Measurements from ENCODE around the gene METTL26. TPM values are rescaled to one million over a fixed set of nuclear protein-coding genes. Genes with fewer than 3 reads are reported as not detected.

The METTL26 gene
- total and polyA plus RNA-seq, 2 experiments from 2014 or later = 77.9 to 155 TPM

- Histone ChIP-seq H2AFZ (no peak overlapping the region), H3K4me1 (ENCODE audit: insufficient read depth) (peaks cover 14% of the 10 kb centered on the region), H3K9me2 (replicated peaks; ENCODE audit: insufficient read depth) (no peaks in the 10 kb centered on the region), H3K36me3 (replicated peaks; ENCODE audit: insufficient read depth, low read depth) (no peaks in the 10 kb centered on the region), H3K4me2 (no peak overlapping the region), H3K79me2 (peaks cover 23% of the 10 kb centered on the region), H3K27ac (no peak overlapping the region), H3K9me3 (ENCODE audit: low read depth) (no peaks in the 10 kb centered on the region), H3K4me3 (no peak overlapping the region), H4K20me1 (ENCODE audit: insufficient read depth, poor library complexity, severe bottlenecking) (no peaks in the 10 kb centered on the region), H3K27me3 (no peaks in the 10 kb centered on the region)
- TF ChIP-seq CTCF (IDR thresholded peaks at IDR 0.05; ENCODE audit: poor library complexity) = no peak
- no peak for TF ChIP-seq EZH2phosphoT487 (IDR thresholded peaks at IDR 0.05; ENCODE audit: low read depth, severe bottlenecking, unreplicated experiment)
- no peak for TF ChIP-seq EZH2 (IDR thresholded peaks at IDR 0.05; ENCODE audit: borderline replicate concordance)
- no peak for DNase-seq (ENCODE audit: low spot score)
- WGBS (ENCODE audit: low lambda C conversion rate, missing lambda C conversion rate) = 94% methylated on average over 21 of the region's 21 CpGs
These were observed 36.7 kb upstream of the METTL26 start for GRCh38 chr16:672851-673250.

- WGBS (ENCODE audit: low lambda C conversion rate, missing lambda C conversion rate) = 97% methylated on average over 19 of the region's 19 CpGs
- H3K9me2 ChIP-seq (replicated peaks; ENCODE audit: insufficient read depth) = no peaks in the 10 kb centered on the region
- no peak for TF ChIP-seq EZH2 (IDR thresholded peaks at IDR 0.05; ENCODE audit: borderline replicate concordance)
- no peak for TF ChIP-seq EZH2phosphoT487 (IDR thresholded peaks at IDR 0.05; ENCODE audit: low read depth, severe bottlenecking, unreplicated experiment)
- TF ChIP-seq CTCF (IDR thresholded peaks at IDR 0.05; ENCODE audit: poor library complexity) = no peak
- no peak overlapping the region for H2AFZ ChIP-seq
- no peak overlapping the region for H3K27ac ChIP-seq
- H3K4me3 ChIP-seq = no peak overlapping the region
- H3K4me1 ChIP-seq (ENCODE audit: insufficient read depth) = peaks cover 18% of the 10 kb centered on the region
- DNase-seq (ENCODE audit: low spot score) = no peak
- H3K9me3 ChIP-seq (ENCODE audit: low read depth) = no peaks in the 10 kb centered on the region
- no peaks in the 10 kb centered on the region for H3K36me3 ChIP-seq (replicated peaks; ENCODE audit: insufficient read depth, low read depth)
- H4K20me1 ChIP-seq (ENCODE audit: insufficient read depth, poor library complexity, severe bottlenecking) = no peaks in the 10 kb centered on the region
- H3K27me3 ChIP-seq = no peaks in the 10 kb centered on the region
- peaks cover 23% of the 10 kb centered on the region for H3K79me2 ChIP-seq
- no peak overlapping the region for H3K4me2 ChIP-seq
These were observed 36.3 kb upstream of the METTL26 start for GRCh38 chr16:672371-672770.

- no peaks in the 10 kb centered on the region for H4K20me1 ChIP-seq (ENCODE audit: insufficient read depth, poor library complexity, severe bottlenecking)
- H2AFZ ChIP-seq = no peak overlapping the region
- no peaks in the 10 kb centered on the region for H3K36me3 ChIP-seq (replicated peaks; ENCODE audit: insufficient read depth, low read depth)
- TF ChIP-seq EZH2 (IDR thresholded peaks at IDR 0.05; ENCODE audit: borderline replicate concordance) (no peak), EZH2phosphoT487 (IDR thresholded peaks at IDR 0.05; ENCODE audit: low read depth, severe bottlenecking, unreplicated experiment) (no peak), CTCF (IDR thresholded peaks at IDR 0.05; ENCODE audit: poor library complexity) (no peak)
- 96% methylated on average over 25 of the region's 40 CpGs for WGBS (ENCODE audit: low lambda C conversion rate, missing lambda C conversion rate)
- H3K27ac ChIP-seq = no peak overlapping the region
- H3K4me2 ChIP-seq = no peak overlapping the region
- H3K79me2 ChIP-seq = peaks cover 23% of the 10 kb centered on the region
- no peak for DNase-seq (ENCODE audit: low spot score)
- no peaks in the 10 kb centered on the region for H3K9me3 ChIP-seq (ENCODE audit: low read depth)
- no peaks in the 10 kb centered on the region for H3K27me3 ChIP-seq
- no peaks in the 10 kb centered on the region for H3K9me2 ChIP-seq (replicated peaks; ENCODE audit: insufficient read depth)
- peaks cover 18% of the 10 kb centered on the region for H3K4me1 ChIP-seq (ENCODE audit: insufficient read depth)
- H3K4me3 ChIP-seq = no peak overlapping the region
These were observed 35.4 kb upstream of the METTL26 start for GRCh38 chr16:671353-672131.
